GM21825 (cell line): ENCODE data around the gene AP3S2.
A peak's percentile ranks its signal among the peaks of the same experiment; 100 is the strongest.
"Not testable (repeated sequence)": the region's sequence is repeated elsewhere in the genome, so short reads cannot be mapped to it uniquely, and the experiment has no call there.

Experiments used
- ATAC-seq: cut with Tn5 transposase; IDR thresholded peaks from one replicate; pipeline ENCODE4 v1.9.1; 2021; ENCODE audit warnings: mild to moderate bottlenecking, moderate library complexity; ENCODE audit not compliant: unreplicated experiment

AP3S2 gene

DNA sequence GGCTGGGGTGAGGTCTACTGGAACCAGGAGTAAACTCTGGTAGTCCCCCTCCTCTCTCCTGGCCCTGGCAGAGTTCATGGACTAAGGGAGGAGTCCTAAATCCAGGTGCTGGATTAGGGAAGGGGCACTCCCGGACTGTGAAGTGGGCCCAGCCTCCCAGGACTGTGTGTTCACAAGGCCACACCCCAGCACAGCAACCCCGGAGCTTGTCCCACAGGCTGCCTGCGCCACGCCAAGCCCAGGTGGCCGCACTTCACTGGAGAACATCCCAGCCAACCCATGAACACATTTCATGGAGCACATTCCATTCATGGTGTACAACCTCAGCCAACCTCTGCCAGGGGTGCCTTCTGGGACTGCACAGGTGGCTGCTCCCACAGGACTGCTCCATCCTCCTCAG is 10.7 kb upstream of the AP3S2 start:
- no peak for ATAC-seq

DNA sequence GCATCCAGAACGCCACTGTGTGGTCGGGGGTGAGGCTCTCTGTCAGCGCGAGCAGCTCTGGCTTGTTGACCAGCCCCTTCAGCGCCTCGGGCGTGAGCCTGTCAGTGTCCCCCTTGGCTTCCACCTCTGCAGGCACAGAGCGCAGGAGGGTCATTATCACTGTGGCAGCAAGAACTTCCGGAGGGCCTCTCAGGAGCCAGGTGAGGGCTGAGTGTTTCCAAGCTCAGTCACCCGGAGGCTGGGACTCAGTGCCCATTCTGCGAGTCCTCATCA is 10.0 kb upstream of the AP3S2 start:
- ATAC-seq: no peak

DNA sequence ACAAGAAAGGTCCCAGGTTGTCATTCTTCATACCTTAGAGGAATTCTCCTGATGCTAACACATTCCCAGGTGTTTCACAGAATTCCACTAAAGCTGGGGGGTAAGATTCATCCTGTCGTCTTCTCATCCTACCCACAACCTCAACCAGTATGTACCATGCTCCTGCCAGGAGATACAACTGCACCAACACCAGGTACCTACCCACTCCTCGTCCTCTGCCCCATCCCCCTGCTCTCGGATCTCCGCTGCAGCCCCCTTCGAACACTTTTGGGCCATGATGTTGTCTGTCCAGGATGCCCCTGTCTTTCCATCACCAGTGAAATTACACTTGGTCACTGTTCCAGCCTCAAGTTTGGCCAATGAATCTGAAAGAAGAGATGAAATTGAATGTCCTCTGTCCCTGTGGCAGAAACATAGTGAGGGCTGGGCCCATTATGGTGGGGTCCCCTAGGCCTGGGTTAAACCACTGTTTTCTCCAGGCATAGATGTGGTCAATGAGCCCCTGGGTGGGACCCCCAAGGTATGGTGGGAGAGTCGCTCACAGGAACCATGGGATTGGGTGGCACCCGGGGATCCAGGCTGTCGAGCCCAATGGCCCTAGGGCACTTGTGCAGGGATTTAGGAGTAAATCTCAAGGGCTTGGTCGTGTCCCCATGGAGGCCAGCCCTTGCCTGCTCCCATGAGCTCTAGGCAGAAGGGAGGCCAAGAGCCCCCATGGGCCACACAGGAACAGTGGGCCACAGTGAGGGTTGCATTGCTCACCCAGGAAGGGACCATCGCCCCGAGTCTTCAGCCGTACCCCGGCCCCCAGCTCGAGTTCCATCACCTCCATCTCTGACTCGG is 9.4 kb upstream of the AP3S2 start:
- ATAC-seq: no peak

DNA sequence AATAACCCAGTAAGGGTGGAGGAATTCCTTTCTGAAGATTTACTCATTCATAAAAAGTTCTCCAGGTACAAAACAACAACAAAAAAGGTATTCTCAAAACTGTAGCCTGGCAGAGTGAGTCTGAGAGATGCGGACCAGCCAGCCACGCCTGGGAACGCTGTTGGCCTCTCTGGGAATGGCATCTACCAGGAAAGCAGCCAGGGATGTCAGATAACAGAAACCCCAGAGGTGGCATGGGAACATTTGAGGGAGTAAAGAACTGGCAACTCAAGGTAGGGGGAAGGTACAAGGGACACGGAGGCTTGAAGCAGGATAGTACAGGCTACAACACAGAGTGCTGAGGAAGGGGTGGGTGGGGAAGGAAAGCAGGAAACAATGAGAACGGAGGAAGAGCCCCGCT is 7.1 kb upstream of the AP3S2 start:
- ATAC-seq: no peak

DNA sequence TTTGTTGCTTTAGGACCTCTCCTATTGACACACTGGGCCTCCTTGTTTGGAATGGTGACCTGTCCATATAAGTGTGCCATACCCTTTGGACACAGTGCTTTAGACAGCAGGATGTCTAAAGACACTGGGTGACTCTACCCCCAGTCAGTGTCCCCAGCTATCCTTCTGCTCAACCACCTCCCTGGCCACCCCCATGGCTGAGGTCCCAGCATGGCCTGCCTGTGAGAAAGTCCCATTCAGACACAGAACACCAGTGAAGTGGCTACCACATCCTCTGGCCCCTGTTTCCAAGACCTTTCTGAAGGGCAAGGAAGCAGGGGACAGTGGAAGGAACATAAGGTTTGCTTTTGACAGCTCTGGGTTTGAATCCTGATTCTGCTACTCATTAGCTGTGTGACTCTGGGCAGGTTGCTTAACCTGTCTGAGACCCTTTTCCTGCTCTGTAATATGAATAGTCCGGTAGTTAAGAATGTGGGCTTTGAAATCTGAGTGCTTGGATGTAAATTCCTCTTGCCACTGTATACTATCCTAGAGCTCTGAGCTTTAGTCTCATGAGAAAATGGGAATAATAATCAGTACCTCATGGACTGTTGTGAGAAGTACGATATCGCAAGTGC is 6.3 kb upstream of the AP3S2 start:
- no peak for ATAC-seq

- ATAC-seq: no peak
These were observed 5.6 kb upstream of the AP3S2 start for GRCh38 chr15:89899295-89899945.

- peak; percentile 50 for ATAC-seq
These were observed 5.0 kb upstream of the AP3S2 start for GRCh38 chr15:89898614-89899294.

DNA sequence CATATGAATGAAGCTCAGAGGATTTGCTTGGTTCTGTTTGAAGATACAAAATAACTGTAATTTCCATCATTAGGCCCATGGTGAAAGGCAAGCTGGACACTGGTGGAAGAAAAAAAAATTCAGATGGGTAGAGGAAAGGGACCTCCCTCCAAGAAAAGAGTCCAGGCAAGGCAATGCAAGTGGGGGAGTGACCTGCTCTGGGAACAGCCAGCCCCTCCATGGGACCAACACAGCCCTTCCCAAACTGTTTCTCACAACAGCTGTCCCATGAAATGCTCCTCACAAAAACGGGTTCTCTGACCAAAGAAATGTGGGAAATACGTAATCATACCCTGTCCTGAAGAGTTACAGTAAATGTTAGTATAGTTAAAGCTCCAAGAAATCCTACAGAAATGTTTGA is 4.4 kb upstream of the AP3S2 start:
- no peak for ATAC-seq

- ATAC-seq: no peak
These were observed 767 bp downstream of the AP3S2 start for GRCh38 chr15:89893027-89893426.

- ATAC-seq: no peak
These were observed 5.5 kb downstream of the AP3S2 start for GRCh38 chr15:89888214-89888804.

DNA sequence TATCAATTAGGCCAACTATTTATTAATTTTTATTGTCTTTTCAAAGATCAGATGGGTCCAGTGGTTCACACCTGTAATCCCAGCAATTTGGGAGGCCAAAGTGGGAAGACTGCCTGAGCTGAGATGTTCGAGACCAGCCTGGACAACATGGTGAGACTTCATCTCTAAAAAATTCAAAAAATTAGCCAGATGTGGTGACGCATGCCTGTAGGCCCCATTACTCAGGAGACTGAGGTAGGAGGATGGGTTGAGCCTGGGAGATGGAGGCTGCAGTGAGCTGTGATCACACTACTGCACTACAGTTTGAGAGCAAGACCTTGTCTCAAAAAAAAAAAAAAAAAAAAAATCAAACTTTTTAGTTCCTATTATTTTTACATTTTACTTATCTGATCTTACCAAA is 8.2 kb downstream of the AP3S2 start:
- ATAC-seq: no peak

- not testable (repeated sequence) for ATAC-seq
These were observed 8.6 kb downstream of the AP3S2 start for GRCh38 chr15:89885179-89885578.

- ATAC-seq: no peak
These were observed 10.3 kb downstream of the AP3S2 start for GRCh38 chr15:89883518-89883917.

DNA sequence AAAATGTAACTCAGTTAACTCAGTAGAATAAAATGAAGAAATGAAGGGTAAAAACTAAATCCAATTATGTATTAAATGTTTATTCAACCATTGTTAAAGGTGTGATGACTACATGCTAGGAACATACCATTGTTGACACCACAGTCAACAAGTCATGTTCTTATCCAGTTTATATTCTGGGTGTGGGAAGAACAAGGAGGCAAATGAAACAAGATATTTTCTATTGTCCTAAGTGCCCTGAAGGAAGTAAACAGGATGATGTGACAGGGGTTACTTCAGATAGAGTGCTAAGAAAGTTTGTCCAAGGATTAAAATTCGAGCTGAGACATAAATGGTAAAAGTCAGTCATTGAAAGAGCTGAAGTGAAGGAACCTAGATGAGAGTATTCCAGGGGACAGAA is 13.1 kb downstream of the AP3S2 start:
- no peak for ATAC-seq

DNA sequence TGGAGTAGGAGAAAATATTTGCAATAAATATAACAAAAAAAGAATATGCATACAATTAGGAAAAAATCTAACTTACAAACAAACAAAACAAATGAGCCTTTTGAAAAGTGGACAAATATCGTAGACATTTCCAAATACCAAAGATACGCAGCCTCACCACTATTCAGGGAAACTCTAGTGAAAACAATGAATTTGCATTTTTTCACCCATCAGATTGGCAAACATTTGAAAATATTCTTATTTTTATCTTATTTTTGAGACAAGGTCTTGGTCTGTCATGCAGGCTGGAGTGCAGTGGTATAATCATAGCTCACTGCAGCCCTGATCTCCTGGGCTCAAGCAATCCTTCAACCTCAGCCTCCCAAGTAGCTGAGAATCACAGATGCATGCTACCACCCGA is 15.5 kb downstream of the AP3S2 start:
- no peak for ATAC-seq

DNA sequence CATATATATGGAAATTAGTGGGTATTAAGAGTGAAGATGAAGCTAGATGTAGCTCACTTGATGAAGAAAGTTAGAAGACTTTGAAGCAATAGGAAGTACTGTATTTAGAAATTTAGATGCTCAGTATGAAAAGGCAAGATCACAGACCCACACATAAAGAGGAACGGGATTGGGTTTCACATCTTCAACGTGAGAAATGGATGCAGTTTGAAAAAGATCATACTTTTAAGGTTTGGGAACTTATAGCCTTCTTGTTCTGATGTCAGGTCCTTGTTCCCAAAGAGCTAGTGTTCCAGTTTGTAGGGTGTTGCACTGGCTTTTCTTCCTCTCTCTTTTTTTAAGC is 16.7 kb downstream of the AP3S2 start:
- no peak for ATAC-seq

- no peak for ATAC-seq
These were observed 17.3 kb downstream of the AP3S2 start for GRCh38 chr15:89876396-89877082.

DNA sequence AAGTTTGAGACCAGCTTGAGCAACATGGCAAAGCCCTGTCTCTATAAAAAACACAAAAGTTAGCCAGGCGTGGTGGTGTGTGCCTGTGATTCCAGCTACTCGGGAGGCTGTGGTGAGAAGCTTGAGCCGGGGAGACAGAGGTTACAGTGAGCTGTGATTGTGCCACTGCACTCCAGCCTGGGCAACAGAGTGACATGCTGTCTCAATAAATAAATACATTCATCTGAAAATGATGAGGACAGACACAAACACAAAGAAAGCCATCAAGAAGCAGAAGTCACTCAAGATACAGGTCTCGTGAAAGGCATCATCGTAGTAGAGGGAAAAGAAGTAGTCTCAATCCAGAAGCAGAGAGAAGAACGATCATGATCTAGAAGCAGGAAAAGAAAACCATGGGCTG is 18.1 kb downstream of the AP3S2 start:
- no peak for ATAC-seq

GRCh38 chr15:89874926-89875564 is 18.7 kb downstream of the AP3S2 start:
- peak; percentile 79 for ATAC-seq

DNA sequence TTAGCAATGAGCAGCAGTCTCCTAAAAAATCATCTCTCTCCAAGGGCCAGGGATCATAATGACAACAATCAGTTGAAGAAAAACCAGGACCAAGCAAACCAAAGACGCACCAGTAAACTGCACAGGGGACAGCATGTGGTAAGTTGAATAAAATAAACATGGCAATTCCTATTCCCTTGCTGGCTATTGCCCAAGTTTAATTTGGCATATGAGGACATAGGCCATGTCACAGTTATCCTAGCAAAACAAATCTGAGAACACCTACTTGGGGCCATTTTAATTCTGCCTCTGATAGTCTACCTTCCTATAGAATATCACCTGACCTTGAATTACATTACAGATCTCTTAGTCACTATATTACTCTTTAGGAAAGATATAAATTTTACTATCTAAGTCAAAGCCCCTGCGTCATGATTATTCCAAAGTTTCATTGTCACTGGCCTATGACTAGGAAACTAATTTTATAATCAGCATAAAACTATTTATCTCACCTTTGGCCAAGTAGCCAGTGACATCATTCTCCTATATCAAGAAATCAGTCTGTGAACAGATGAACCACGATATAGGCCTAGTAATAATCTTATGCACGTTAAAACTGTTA is 23.0 kb downstream of the AP3S2 start:
- ATAC-seq: no peak
